Activated CD4-positive, alpha-beta T cell treated with anti-CD3 and anti-CD28 coated beads for 36 hours (primary cell): ENCODE measurements around the gene TCF25. TPM values are rescaled to one million over a fixed set of nuclear protein-coding genes. Genes with fewer than 3 reads are reported as not detected.
"Not testable (repeated sequence)": the region's sequence is repeated elsewhere in the genome, so short reads cannot be mapped to it uniquely, and the experiment has no call there.

Source experiments
- ATAC-seq: fragments of 200-7000 bp; cut with Tn5 transposase; one replicate; pipeline ENCODE4 v1.10.0; 2021; ENCODE audit warnings: mild to moderate bottlenecking, moderate library complexity
- CTCF ChIA-PET: fragments of 350-600 bp; sonication (Branson Sonifier 250); formaldehyde crosslinking; loops from one replicate; lab custom pipeline; 2021; ENCODE audit warnings: antibody characterized with exemption; lab: Charles Lee
- POLR2A ChIA-PET: fragments of 350-600 bp; sonication (Branson Sonifier 250); formaldehyde crosslinking; loops from one replicate; lab custom pipeline; 2021; ENCODE audit warnings: antibody characterized with exemption, inconsistent platforms; lab: Charles Lee
- DNase-seq: peaks from one replicate; pipeline ENCODE4 v3.0.0-alpha.2; 2020
- H3K27ac Mint-ChIP-seq: one replicate; pipeline ENCODE4 v1.8.0; 2021; ENCODE audit warnings: mixed read lengths
- H3K27me3 Mint-ChIP-seq: one replicate; pipeline ENCODE4 v1.8.0; 2021; ENCODE audit warnings: mixed read lengths
- H3K36me3 Mint-ChIP-seq: one replicate; pipeline ENCODE4 v1.8.0; 2021; ENCODE audit warnings: low read depth, mixed read lengths
- H3K4me1 Mint-ChIP-seq: one replicate; pipeline ENCODE4 v1.8.0; 2021; ENCODE audit warnings: mixed read lengths
- H3K4me3 Mint-ChIP-seq: one replicate; pipeline ENCODE4 v1.8.0; 2021; ENCODE audit warnings: mild to moderate bottlenecking, moderate library complexity, mixed read lengths
- H3K9me3 Mint-ChIP-seq: one replicate; pipeline ENCODE4 v1.8.0; 2021; ENCODE audit warnings: low read depth, mixed read lengths
- intact Hi-C, 2 experiments: fragments of 100-400 bp; cut with DNase I in 1 of 2; cut with micrococcal nuclease in 1 of 2; formaldehyde crosslinking; loops; one replicate each; pipeline versions ENCODE4 v1.14.2 to v1.15.1; 2022 to 2024; cut with DNase I, micrococcal nuclease
- total RNA-seq, 2 experiments: library from RNA; stranded (reverse); gene quantifications; one replicate each; pipeline ENCODE4 v1.2.3, GENCODE V29; 2021

TCF25 gene
- 100 to 1,000 TPM; 122 to 133 TPM for total RNA-seq

- H3K4me1 Mint-ChIP-seq: peaks cover 14% of the 10 kb centered on the region
- H3K27me3 Mint-ChIP-seq: no peaks in the 10 kb centered on the region
- peaks cover 24% of the 10 kb centered on the region for H3K36me3 Mint-ChIP-seq
- H3K4me3 Mint-ChIP-seq: peak within 1 kb of the TSS; percentile 87
- intact Hi-C loops: loop anchor here (1.0 to 5.0 kb wide), 14 partner anchors 45 to 1421 kb away; partner anchors contain the start of genes ANKRD11 (in 1 of the 2), CDT1 (in 1 of the 2), CHMP1A (in 1 of the 2) and FANCA (in 1 of the 2)
- H3K27ac Mint-ChIP-seq: peak within 1 kb of the TSS; percentile 95
- H3K9me3 Mint-ChIP-seq: peaks cover 2% of the 10 kb centered on the region
- ChIA-PET CTCF (interaction anchor here (0.7 to 3.7 kb wide), 6 partner anchors 10 to 173 kb away, joined by 3 to 16 read pairs (median 4); partner anchors contain the start of gene MC1R), POLR2A (interaction anchor here (0.6 to 1.4 kb wide), 5 partner anchors 8 to 216 kb away, joined by 3 to 6 read pairs (median 3); partner anchors contain the start of genes CHMP1A, FANCA and SPATA33)
- DNase-seq (peak; percentile 93), ATAC-seq (peak; percentile 50)
Measured at GRCh38 chr16:89873109-89873971, at the start of gene TCF25. Gene TCF25, plus strand, starts transcription at chr16:89873592. Its CDS starts 76 bp downstream, at chr16:89873668.

GRCh38 chr16:89823824-89824148 is 49.6 kb upstream of the TCF25 start:
- H3K4me3 Mint-ChIP-seq, H3K27ac Mint-ChIP-seq, H3K36me3 Mint-ChIP-seq, POLR2A ChIA-PET, DNase-seq, H3K9me3 Mint-ChIP-seq, H3K4me1 Mint-ChIP-seq, H3K27me3 Mint-ChIP-seq, ATAC-seq: not testable (repeated sequence)
- CTCF ChIA-PET: interaction anchor here (0.6 kb wide), 1 partner anchor 36 kb away, joined by 3 read pairs; no protein-coding TSS in a partner anchor
- intact Hi-C loops: loop anchor here in 1 of 2 experiments (10.0 kb wide), 1 partner anchor 101 kb away; the partner anchor contains the start of gene TUBB3

GRCh38 chr16:89826531-89827382 is 46.6 kb upstream of the TCF25 start:
- Mint-ChIP-seq H3K4me1 (no peaks in the 10 kb centered on the region), H3K27ac (no peak overlapping the region), H3K27me3 (peaks cover 13% of the 10 kb centered on the region), H3K4me3 (no peak overlapping the region), H3K36me3 (no peaks in the 10 kb centered on the region), H3K9me3 (no peaks in the 10 kb centered on the region)
- DNase-seq (no peak), ATAC-seq (no peak)
- CTCF ChIA-PET: interaction anchor here (0.6 to 1.7 kb wide), 2 partner anchors 66 to 127 kb away, joined by 3 to 6 read pairs; no protein-coding TSS in a partner anchor
- POLR2A ChIA-PET: interaction anchor here (0.7 kb wide), 1 partner anchor 155 kb away, joined by 6 read pairs; no protein-coding TSS in a partner anchor
- intact Hi-C loops: loop anchor here in 1 of 2 experiments (10.0 kb wide), 1 partner anchor 98 kb away; the partner anchor contains the start of gene TUBB3

- POLR2A ChIA-PET: no interaction called here
- H3K9me3 Mint-ChIP-seq: no peaks in the 10 kb centered on the region
- CTCF ChIA-PET: interaction anchor here (0.6 to 1.7 kb wide), 3 partner anchors 32 to 127 kb away, joined by 3 to 6 read pairs (median 3); no protein-coding TSS in a partner anchor
- H3K36me3 Mint-ChIP-seq: no peaks in the 10 kb centered on the region
- ATAC-seq (no peak), DNase-seq (no peak)
- peak overlapping the region; percentile 39 for H3K4me3 Mint-ChIP-seq
- no peak overlapping the region for H3K27ac Mint-ChIP-seq
- H3K4me1 Mint-ChIP-seq: no peaks in the 10 kb centered on the region
- intact Hi-C loops: loop anchor here (1.0 to 10.0 kb wide), 5 partner anchors 11 to 125 kb away; partner anchors contain the start of genes FANCA (in 1 of the 2), TCF25 (in 1 of the 2) and TUBB3 (in 1 of the 2)
- peaks cover 13% of the 10 kb centered on the region for H3K27me3 Mint-ChIP-seq
Measured at GRCh38 chr16:89827383-89828198, 45.8 kb upstream of the TCF25 start.

- DNase-seq (peak; percentile 85), ATAC-seq (peak; percentile 89)
- POLR2A ChIA-PET: no interaction called here
- intact Hi-C loops: loop anchor here (1.0 to 10.0 kb wide), 5 partner anchors 12 to 126 kb away; partner anchors contain the start of genes FANCA (in 1 of the 2), TCF25 (in 1 of the 2) and TUBB3 (in 1 of the 2)
- peaks cover 13% of the 10 kb centered on the region for H3K27me3 Mint-ChIP-seq
- H3K9me3 Mint-ChIP-seq: no peaks in the 10 kb centered on the region
- H3K4me3 Mint-ChIP-seq: peak within 1 kb of the TSS; percentile 52
- no peak within 1 kb of the TSS for H3K27ac Mint-ChIP-seq
- no peaks in the 10 kb centered on the region for H3K36me3 Mint-ChIP-seq
- H3K4me1 Mint-ChIP-seq: no peaks in the 10 kb centered on the region
- CTCF ChIA-PET: interaction anchor here (1.1 kb wide), 1 partner anchor 31 kb away, joined by 3 read pairs; no protein-coding TSS in a partner anchor
Measured at GRCh38 chr16:89828199-89828869, 45.1 kb upstream of the TCF25 start, which contains the start of gene SPIRE2. Gene SPIRE2, plus strand, starts transcription at chr16:89828475. Its CDS starts 76 bp downstream, at chr16:89828551.

- Mint-ChIP-seq H3K4me3 (peak overlapping the region; percentile 52), H3K27ac (no peak overlapping the region), H3K36me3 (no peaks in the 10 kb centered on the region), H3K4me1 (no peaks in the 10 kb centered on the region), H3K27me3 (peaks cover 13% of the 10 kb centered on the region), H3K9me3 (no peaks in the 10 kb centered on the region)
- DNase-seq: no peak
- intact Hi-C loops: loop anchor here (1.0 to 10.0 kb wide), 5 partner anchors 13 to 127 kb away; partner anchors contain the start of genes FANCA (in 1 of the 2), TCF25 (in 1 of the 2) and TUBB3 (in 1 of the 2)
- no peak for ATAC-seq
- ChIA-PET CTCF (interaction anchor here (1.0 kb wide), 1 partner anchor 49 kb away, joined by 3 read pairs; no protein-coding TSS in a partner anchor), POLR2A (no interaction called here)
Measured at GRCh38 chr16:89828870-89829629, 44.3 kb upstream of the TCF25 start.

GRCh38 chr16:89829630-89830437 is 43.6 kb upstream of the TCF25 start:
- no peak overlapping the region for H3K4me3 Mint-ChIP-seq
- no peaks in the 10 kb centered on the region for H3K36me3 Mint-ChIP-seq
- ATAC-seq: no peak
- intact Hi-C loops: loop anchor here in 1 of 2 experiments (10.0 kb wide), 1 partner anchor 95 kb away; the partner anchor contains the start of gene TUBB3
- H3K27me3 Mint-ChIP-seq: peaks cover 13% of the 10 kb centered on the region
- POLR2A ChIA-PET: no interaction called here
- DNase-seq: no peak
- CTCF ChIA-PET: interaction anchor here (1.0 kb wide), 1 partner anchor 50 kb away, joined by 3 read pairs; no protein-coding TSS in a partner anchor
- H3K27ac Mint-ChIP-seq: no peak overlapping the region
- H3K9me3 Mint-ChIP-seq: no peaks in the 10 kb centered on the region
- H3K4me1 Mint-ChIP-seq: no peaks in the 10 kb centered on the region

GRCh38 chr16:89831810-89832328 is 41.5 kb upstream of the TCF25 start:
- ChIA-PET POLR2A (no interaction called here), CTCF (no interaction called here)
- Mint-ChIP-seq H3K4me1 (no peaks in the 10 kb centered on the region), H3K27ac (no peak overlapping the region), H3K9me3 (peaks cover 3% of the 10 kb centered on the region), H3K4me3 (no peak overlapping the region), H3K27me3 (peaks cover 13% of the 10 kb centered on the region), H3K36me3 (no peaks in the 10 kb centered on the region)
- no peak for DNase-seq
- intact Hi-C loops: no loop called here
- ATAC-seq: no peak
